ENCODE results near the gene TEAD2. TPM values are rescaled to one million over a fixed set of nuclear protein-coding genes. Genes with fewer than 3 reads are reported as not detected.

The TEAD2 gene
- total and polyA plus RNA-seq, 9 of the 15 experiments (the other 6 are each of a cell fraction or from before 2014, with no cell fraction given), result 1.6 to 27.0 (median 13.9) TPM

- H4K20me1 ChIP-seq (replicated peaks; ENCODE audit: control insufficient read depth, insufficient read depth, low read length), result no peaks in the 10 kb centered on the region
- H3K27me3 ChIP-seq (ENCODE audit: control insufficient read depth in 2 of 2, insufficient read depth in 2 of 2, low read length in 2 of 2), result no peaks in the 10 kb centered on the region
- intact Hi-C loops (cut with micrococcal nuclease) (no loop called here), in situ Hi-C loops (cut with MboI) (no loop called here)
- CTCF ChIA-PET (ENCODE audit: low intra/inter-chr PET ratio), result no interaction called here
- ATAC-seq, result no peak
- H2AFZ ChIP-seq (ENCODE audit: low read depth, low read length), result no peak overlapping the region
- no peak overlapping the region for H3K27ac ChIP-seq (ENCODE audit: extremely low read depth, low read depth, low read length)
- POLR2A ChIA-PET, result interaction anchor here (0.9 kb wide), 1 partner anchor 58 kb away, joined by 3 read pairs; no protein-coding TSS in a partner anchor
- H3K36me3 ChIP-seq (ENCODE audit: control insufficient read depth, insufficient read depth, low read length), result no peaks in the 10 kb centered on the region
- H3K79me2 ChIP-seq (ENCODE audit: control insufficient read depth, insufficient read depth, low read length), result no peaks in the 10 kb centered on the region
- H3K9me3 ChIP-seq (replicated peaks; ENCODE audit: control insufficient read depth, insufficient read depth, low read depth, low read length), result no peaks in the 10 kb centered on the region
- H3K9ac ChIP-seq (ENCODE audit: insufficient read depth in 1 of 2, low read depth in 2 of 2, low read length in 2 of 2), result peak overlapping the region in 1 of 2 experiments; percentile 72; a peak in 2 of 4 replicates
- H3K9me1 ChIP-seq (ENCODE audit: control insufficient read depth, insufficient read depth, low read length), result no peaks in the 10 kb centered on the region
- BruUV-seq (replicated peaks), result no TSS peak
- DNase-seq (ENCODE audit: extremely low read depth in 1 of 4, low spot score in 3 of 4), result peak in 1 of 4 experiments; percentile 8
- no peak overlapping the region for H3K4me3 ChIP-seq
- no peak for FAIRE-seq
- peak; percentile 44; the same call in 1 of the 2 replicates for TF ChIP-seq CEBPG (CRISPR knock-in tag; IDR thresholded peaks at IDR 0.05)
- peak; percentile 59 to 67; a peak in 3 of 4 replicates for TF ChIP-seq CEBPG (tag; conservative IDR thresholded peaks at IDR 0.05 in 1 of 2, IDR thresholded peaks at IDR 0.05 in 1 of 2)
- peak in 1 of 2 experiments; percentile 64; a peak in 2 of 4 replicates for TF ChIP-seq RCOR1 (IDR thresholded peaks at IDR 0.05; ENCODE audit: borderline replicate concordance in 1 of 2, low read depth in 2 of 2, low read length in 2 of 2)
- peak; percentile 60 for TF ChIP-seq ZNF384 (IDR thresholded peaks at IDR 0.05; ENCODE audit: low read depth, low read length)
- no peak for TF ChIP-seq POLR2G (IDR thresholded peaks at IDR 0.05; ENCODE audit: low read depth, low read length)
- peak; percentile 36 for TF ChIP-seq EGR1 (conservative IDR thresholded peaks at IDR 0.05)
- no peak for TF ChIP-seq ZZZ3 (IDR thresholded peaks at IDR 0.05)
- TF ChIP-seq HDAC1 (IDR thresholded peaks at IDR 0.05), result 0 out of 4 replicates have a peak, but pooled peaks of 1 of the 2 experiments have one; percentile 14
- TF ChIP-seq CEBPB (tag; IDR thresholded peaks at IDR 0.05), result peak; percentile 94
- no peak overlapping the region for H3K4me2 ChIP-seq (ENCODE audit: insufficient read depth, low read length)
- 32% methylated on average over 14 of the region's 15 CpGs for WGBS (ENCODE audit: insufficient coverage, low coverage, missing lambda C conversion rate)
- peaks cover 7 to 30% of the 10 kb centered on the region in 2 experiments; a peak in 4 of 5 replicates for H3K4me1 ChIP-seq (replicated peaks in 1 of 2; ENCODE audit: control insufficient read depth in 2 of 2, insufficient read depth in 2 of 2, low read length in 2 of 2)
These were observed 33.6 kb upstream of the TEAD2 start for GRCh38 chr19:49395581-49396407.

Measured in K562 (cell line).